Breast epithelium (tissue), 3 donors: ENCODE results near the gene TRIM54.

ENCODE experiments used
- POLR2A ChIP-seq: fragments of 450-650 bp; IDR thresholded peaks from one replicate; pipeline ENCODE4 v1.6.1; 2016; ENCODE audit warnings: antibody characterized with exemption, mild to moderate bottlenecking, moderate library complexity
- POLR2AphosphoS5 ChIP-seq, 3 donors: sonication (generic); formaldehyde crosslinking; IDR thresholded peaks; one replicate each; pipeline ENCODE4 v1.6.1; 2017; ENCODE audit warnings: antibody characterized with exemption in 3 of 3
- TF ChIP-seq, protein P1 (sequence below), 3 donors: fragments of 450-650 bp; IDR thresholded peaks; one replicate each; pipeline ENCODE4 v1.5.1; 2016 to 2017; ENCODE audit warnings: antibody characterized with exemption in 3 of 3, mild to moderate bottlenecking in 3 of 3, moderate library complexity in 3 of 3

DNA sequence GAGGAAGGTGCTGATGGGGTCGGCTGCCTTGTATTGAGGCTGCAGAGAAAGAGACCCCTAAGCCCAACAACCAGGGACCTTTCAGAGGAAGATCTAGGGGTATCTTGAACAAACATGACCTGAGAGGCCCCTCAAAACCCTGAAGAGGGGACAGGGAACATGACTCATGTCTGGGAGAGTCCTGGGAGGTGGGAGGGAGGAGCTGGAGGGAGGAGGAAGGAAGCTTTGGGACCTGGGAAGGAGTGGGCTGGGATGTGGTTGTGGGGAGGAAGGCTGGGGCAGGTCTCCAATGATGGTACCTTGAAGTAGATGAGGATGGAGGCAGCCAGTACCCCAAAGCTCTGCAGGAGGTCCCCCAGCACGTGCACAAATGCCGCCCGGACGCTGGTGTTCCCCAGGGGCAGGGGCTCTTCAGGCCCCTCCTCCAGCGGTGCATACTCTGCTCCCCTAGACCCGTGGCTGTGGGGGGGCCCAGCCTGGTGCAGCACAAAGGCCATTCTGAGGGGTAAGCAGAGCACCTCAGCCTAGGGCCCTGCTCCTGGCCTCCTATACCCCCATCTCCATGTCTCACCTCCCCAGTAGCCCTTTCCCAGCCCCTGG lies 25.3 kb upstream of the TRIM54 start:
- TF ChIP-seq POLR2A (no peak), POLR2AphosphoS5 (IDR thresholded peaks at IDR 0.05) (no peak)
- TF ChIP-seq, protein P1, sequence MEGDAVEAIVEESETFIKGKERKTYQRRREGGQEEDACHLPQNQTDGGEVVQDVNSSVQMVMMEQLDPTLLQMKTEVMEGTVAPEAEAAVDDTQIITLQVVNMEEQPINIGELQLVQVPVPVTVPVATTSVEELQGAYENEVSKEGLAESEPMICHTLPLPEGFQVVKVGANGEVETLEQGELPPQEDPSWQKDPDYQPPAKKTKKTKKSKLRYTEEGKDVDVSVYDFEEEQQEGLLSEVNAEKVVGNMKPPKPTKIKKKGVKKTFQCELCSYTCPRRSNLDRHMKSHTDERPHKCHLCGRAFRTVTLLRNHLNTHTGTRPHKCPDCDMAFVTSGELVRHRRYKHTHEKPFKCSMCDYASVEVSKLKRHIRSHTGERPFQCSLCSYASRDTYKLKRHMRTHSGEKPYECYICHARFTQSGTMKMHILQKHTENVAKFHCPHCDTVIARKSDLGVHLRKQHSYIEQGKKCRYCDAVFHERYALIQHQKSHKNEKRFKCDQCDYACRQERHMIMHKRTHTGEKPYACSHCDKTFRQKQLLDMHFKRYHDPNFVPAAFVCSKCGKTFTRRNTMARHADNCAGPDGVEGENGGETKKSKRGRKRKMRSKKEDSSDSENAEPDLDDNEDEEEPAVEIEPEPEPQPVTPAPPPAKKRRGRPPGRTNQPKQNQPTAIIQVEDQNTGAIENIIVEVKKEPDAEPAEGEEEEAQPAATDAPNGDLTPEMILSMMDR (IDR thresholded peaks at IDR 0.05), result no peak
